GM08714 (cell line): ENCODE results near the gene IFNL4.
"Not testable (repeated sequence)": the region's sequence is repeated elsewhere in the genome, so short reads cannot be mapped to it uniquely, and the experiment has no call there.

Experiments
- H3K4me3 ChIP-seq: fragments of 200-500 bp; sonication (Bioruptor generic); 2 replicates; pipeline ENCODE4 v1.5.1; 2014; ENCODE audit warnings: mild to moderate bottlenecking, low read length, inconsistent platforms
- ZNF274 ChIP-seq: IDR thresholded peaks from 2 replicates; pipeline ENCODE4 v1.6.1; 2012; ENCODE audit warnings: mild to moderate bottlenecking, low read depth, low read length

The IFNL4 gene

DNA sequence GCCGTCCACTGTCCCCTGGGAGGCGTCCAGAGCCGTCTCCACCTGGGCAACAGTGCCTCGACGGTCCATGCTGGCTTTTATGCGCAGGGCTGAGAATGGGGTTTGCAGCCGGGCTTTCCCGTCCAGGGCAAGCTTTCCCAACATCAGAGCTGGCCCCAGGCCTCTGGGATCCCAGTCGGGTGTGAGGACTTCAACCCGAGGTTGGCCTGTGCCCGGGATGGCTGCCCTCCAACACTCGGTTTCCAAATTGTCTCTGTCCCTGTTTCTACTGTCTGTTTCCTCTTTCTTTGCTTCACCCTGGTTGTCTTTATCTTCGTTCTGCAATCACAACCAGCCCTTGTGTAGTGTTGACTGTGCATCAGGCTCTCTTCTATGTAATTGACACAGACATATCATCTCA, at the start of gene IFNL4:
TSS of gene IFNL4 (minus strand) at position 51 of the 400 bp plus-strand sequence.
- H3K4me3 ChIP-seq = no peak within 1 kb of the TSS
- no peak for TF ChIP-seq ZNF274

- no peak overlapping the region for H3K4me3 ChIP-seq
- TF ChIP-seq ZNF274 = no peak
Observed at GRCh38 chr19:39297931-39298634, 49.4 kb upstream of the IFNL4 start.

DNA sequence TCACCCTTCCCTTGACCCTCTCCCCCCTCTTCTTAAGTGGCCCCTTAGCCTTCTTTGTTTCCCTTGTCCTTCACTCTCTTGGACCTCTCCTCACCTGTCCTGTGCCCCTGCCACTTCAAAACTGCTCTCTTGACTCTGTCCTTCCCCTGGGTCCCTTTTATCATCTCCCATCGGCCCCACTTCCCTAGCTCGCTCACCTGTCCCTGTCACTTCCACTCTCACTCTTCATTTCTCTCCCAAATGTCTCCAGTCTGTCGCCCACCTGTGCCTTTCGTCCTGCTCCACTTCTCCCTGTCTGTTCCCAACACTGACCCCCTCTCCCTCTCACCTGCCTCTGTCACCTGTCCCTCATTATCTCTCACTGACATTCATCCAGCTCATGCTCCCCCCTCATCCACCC, 48.2 kb upstream of the IFNL4 start:
- TF ChIP-seq ZNF274 = no peak
- H3K4me3 ChIP-seq = no peak overlapping the region

DNA sequence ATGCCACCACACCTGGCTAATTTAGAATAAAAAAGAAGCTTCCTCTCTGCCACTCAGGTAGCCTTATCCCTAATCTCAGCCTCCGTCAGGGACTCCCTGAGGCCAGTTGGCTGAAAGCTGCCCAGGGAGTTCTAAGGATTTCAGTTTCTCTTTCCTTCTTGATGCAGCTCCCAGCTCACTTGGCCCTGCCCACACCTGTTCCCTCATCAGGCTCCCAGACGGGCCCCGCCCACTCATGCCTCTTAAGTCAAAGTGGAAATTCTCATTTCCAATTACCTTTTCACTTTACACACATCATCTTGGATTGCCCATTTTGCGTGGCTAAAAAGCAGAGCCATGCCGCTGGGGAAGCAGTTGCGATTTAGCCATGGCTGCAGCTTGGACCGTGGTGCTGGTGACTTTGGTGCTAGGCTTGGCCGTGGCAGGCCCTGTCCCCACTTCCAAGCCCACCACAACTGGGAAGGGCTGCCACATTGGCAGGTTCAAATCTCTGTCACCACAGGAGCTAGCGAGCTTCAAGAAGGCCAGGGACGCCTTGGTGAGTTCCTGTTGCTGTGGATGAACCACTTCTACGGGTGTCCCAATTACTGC, 47.5 kb upstream of the IFNL4 start, which contains the start of gene IFNL1:
TSS of gene IFNL1 (plus strand) at position 353 of the 591 bp plus-strand sequence. CDS start at position 368, 15 bp downstream.
- no peak for TF ChIP-seq ZNF274
- no peak within 1 kb of the TSS for H3K4me3 ChIP-seq

DNA sequence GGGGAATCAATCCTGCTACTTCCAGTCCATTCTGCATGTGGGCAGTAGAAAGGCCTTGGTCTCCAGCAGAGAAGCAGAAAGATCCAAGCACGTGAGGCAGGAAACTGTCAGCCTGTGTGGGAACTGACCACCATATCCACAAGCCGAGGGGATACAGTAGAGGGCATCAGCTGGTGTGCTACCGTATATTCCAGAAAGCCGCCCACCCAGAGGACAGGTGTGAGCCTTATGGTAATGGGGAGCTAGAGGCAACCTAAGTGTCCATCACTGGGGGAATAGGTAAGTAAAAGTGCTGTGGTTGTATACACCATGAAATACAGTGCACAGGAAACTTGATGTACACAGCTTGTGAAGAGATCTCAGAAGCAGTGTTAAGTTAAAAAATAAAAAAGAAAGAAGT, 44.7 kb upstream of the IFNL4 start:
- TF ChIP-seq ZNF274 = no peak
- H3K4me3 ChIP-seq = no peak overlapping the region

GRCh38 chr19:39284032-39284431, 35.4 kb upstream of the IFNL4 start:
- no peak for TF ChIP-seq ZNF274
- H3K4me3 ChIP-seq = no peak overlapping the region

- H3K4me3 ChIP-seq = no peak overlapping the region
- TF ChIP-seq ZNF274 = no peak
Observed at GRCh38 chr19:39282021-39282420, 33.4 kb upstream of the IFNL4 start.

DNA sequence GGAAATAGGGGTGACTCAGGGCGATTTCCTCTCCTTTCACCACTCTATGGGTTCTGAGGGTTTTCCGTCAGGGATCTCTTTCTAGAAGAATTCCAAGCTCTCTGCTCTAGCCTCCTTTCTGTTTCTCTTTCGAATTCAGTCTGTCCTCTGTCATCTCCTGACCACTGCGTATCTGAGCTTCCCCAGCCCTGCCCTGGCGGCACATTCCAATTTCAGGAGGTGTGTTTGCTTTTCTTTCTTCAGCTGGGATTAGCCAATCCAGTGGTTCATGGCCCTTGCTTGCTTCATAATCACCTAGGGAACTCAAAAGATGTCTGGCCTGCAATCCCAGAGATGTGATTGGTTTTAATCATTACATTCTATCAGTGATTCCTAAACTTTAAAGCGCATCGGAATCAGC, 28.9 kb upstream of the IFNL4 start:
- no peak overlapping the region for H3K4me3 ChIP-seq
- no peak for TF ChIP-seq ZNF274

- TF ChIP-seq ZNF274 = no peak
- no peak overlapping the region for H3K4me3 ChIP-seq
Observed at GRCh38 chr19:39276740-39277139, 28.1 kb upstream of the IFNL4 start.

DNA sequence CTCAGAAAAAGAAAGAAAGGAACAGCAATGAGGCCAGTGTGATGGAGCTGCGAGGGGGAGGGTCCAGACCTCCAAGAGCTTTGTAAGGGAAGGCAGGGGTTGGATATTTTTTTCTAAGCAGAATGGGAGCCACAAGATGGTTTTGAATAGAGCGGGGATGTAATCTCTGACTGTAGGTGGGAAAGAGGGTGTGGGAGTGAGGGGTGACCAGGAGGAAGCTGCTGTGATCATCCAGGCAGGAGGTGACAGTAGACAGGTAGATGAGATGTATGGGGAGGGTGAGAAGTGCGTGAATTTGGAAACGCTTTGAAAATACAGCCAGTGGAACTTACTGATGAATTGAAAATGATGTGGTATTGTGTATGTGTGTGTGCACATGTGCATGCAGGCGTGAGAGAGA, 26.9 kb upstream of the IFNL4 start:
- H3K4me3 ChIP-seq = no peak overlapping the region
- no peak for TF ChIP-seq ZNF274

DNA sequence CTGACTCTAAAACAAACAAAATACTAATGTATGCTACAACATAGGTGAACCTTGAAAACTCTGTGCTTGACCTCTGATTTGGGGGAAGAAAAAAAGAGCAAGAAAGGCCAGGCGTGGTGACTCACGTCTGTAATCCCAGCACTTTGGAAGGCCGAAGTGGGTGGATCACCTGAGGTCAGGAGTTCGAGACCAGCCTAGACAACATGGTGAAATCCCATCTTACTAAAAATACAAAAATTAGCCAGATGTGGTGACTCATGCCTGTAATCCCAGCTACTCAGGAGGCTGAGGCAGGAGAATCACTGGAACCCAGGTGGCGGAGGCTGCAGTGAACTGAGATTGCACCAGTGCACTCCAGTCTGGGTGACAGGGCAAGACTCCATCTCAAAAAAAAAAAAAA, 25.2 kb upstream of the IFNL4 start:
- H3K4me3 ChIP-seq = not testable (repeated sequence)

- no peak overlapping the region for H3K4me3 ChIP-seq
- TF ChIP-seq ZNF274 = no peak
Observed at GRCh38 chr19:39270036-39270871, 21.6 kb upstream of the IFNL4 start.

- H3K4me3 ChIP-seq = not testable (repeated sequence)
Observed at GRCh38 chr19:39269369-39269768, 20.7 kb upstream of the IFNL4 start.

- not testable (repeated sequence) for H3K4me3 ChIP-seq
Observed at GRCh38 chr19:39268531-39269223, 20.0 kb upstream of the IFNL4 start.

DNA sequence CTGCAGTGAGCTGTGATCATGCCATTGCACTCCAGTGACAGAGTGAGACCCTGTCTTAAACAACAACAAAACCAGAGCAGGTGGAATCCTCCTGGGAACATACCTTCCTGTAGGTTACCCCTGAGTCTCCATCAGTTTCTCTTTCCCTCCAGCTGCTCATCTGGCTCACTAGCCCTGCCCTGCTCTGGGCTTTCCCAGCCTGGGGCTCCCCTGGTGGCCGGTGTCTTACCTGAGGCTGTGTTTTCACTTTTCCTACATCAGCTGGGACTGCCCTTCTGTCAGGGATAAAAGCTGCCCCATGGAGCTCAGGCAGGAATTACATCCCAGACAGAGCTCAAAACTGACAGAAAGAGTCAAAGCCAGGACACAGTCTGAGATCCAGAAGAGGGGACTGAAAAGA, 19.4 kb upstream of the IFNL4 start, which contains the start of gene IFNL2:
TSS of gene IFNL2 (plus strand) at position 312 of the 400 bp plus-strand sequence. CDS start 173 bp downstream, outside the sequence.
- not testable (repeated sequence) for H3K4me3 ChIP-seq
